Heart right ventricle (tissue), 16 donors: ENCODE results near the gene ZNF189. TPM values are rescaled to one million over a fixed set of nuclear protein-coding genes. Genes with fewer than 3 reads are reported as not detected.
A peak's percentile ranks its signal among the peaks of the same experiment; 100 is the strongest.

Source experiments
- ATAC-seq, 8 donors: fragments of 200-7000 bp; cut with Tn5 transposase; one replicate each; pipeline ENCODE4 v1.9.1; 2020; ENCODE audit warnings: mild to moderate bottlenecking in 8 of 8, moderate library complexity in 8 of 8, moderate number of reproducible peaks in 1 of 8
- DNase-seq, 2 donors: peaks; one replicate each; pipeline ENCODE4 v3.0.0-alpha.2; 2020
- H3K27ac ChIP-seq, 10 donors: fragments of 200-600 bp; sonication (generic) in 2 of 10; one replicate each; pipeline versions ENCODE4 v1.5.0 to v1.8.0; 2020 to 2022; ENCODE audit warnings: mild to moderate bottlenecking in 3 of 10
- H3K27me3 ChIP-seq, 7 donors: fragments of 200-600 bp; one replicate each; pipeline ENCODE4 v1.8.0; 2021 to 2022; ENCODE audit warnings: mild to moderate bottlenecking in 2 of 7
- H3K36me3 ChIP-seq, 9 donors: fragments of 200-600 bp; sonication (generic) in 1 of 9; one replicate each; pipeline versions ENCODE4 v1.5.0 to v1.8.0; 2020 to 2022; ENCODE audit warnings: mild to moderate bottlenecking in 2 of 9
- H3K4me1 ChIP-seq, 9 donors: fragments of 200-600 bp; sonication (generic) in 1 of 9; one replicate each; pipeline versions ENCODE4 v1.5.0 to v1.8.0; 2020 to 2022; ENCODE audit warnings: mild to moderate bottlenecking in 4 of 9
- H3K4me3 ChIP-seq, 10 donors: fragments of 200-600 bp; sonication (generic) in 2 of 10; one replicate each; pipeline versions ENCODE4 v1.5.0 to v1.8.0; 2020 to 2022; ENCODE audit warnings: mild to moderate bottlenecking in 7 of 10, moderate library complexity in 2 of 10
- H3K9me3 ChIP-seq, 11 donors: fragments of 200-600 bp in 10 of 11; sonication (generic) in 2 of 11; one replicate each; pipeline versions ENCODE4 v1.5.0 to v1.8.0; 2013 to 2022; ENCODE audit warnings: mild to moderate bottlenecking in 2 of 11, control low read depth in 1 of 11, moderate library complexity in 1 of 11
- CTCF ChIP-seq, 9 donors: fragments of 200-600 bp; sonication (generic) in 2 of 9; IDR thresholded peaks; one replicate each; pipeline versions ENCODE4 v1.5.0 to v1.8.0; 2021 to 2022; ENCODE audit warnings: antibody characterized with exemption in 9 of 9, mild to moderate bottlenecking in 5 of 9, moderate library complexity in 1 of 9
- WGBS, 2 donors: extraction: QIAGEN DNeasy Blood & Tissue Kit; methylation state at CpG; one replicate each; pipeline ENCODE4 v1.1.7; 2013; ENCODE audit warnings: inconsistent platforms in 1 of 2; 5-methylcytosine and 5-hydroxymethylcytosine counted together
- intact Hi-C, 10 donors: fragments of 100-400 bp; cut with DNase I; formaldehyde crosslinking; loops; one replicate each; pipeline versions ENCODE4 v1.11.1 to v1.14.2; 2022
- long read RNA-seq, 3 donors: library from polyadenylated mRNA; unstranded; transcript quantifications; one replicate each; pipeline ENCODE4 v2.0.0, GENCODE V29; 2020 to 2021
- polyA plus RNA-seq, 2 donors: library from polyadenylated mRNA; stranded (reverse); fragments of 200-250 nt; gene quantifications; one replicate each; pipeline ENCODE4 v1.2.3, GENCODE V29; 2013
- total RNA-seq, 10 donors: library from RNA; stranded (reverse); fragmentation: NEBNext Ultra II Directional in 3 of 10; extraction: Animal tissue kit (Norgen Biotek cat#: 25700) in 3 of 10; gene quantifications; one replicate each; pipeline versions ENCODE4 v1.2.1 to v1.2.4, GENCODE V29; 2021 to 2023
- donor health status: Arrhythmogenic right ventricular cardiomyopathy.
- donor health status: ischemic (EF 13 %, LVEDD 7.1; RV severe dilation, severe dysfunction).
- donor health status: healthy with polysubstance abuse.
- donor health status: DM: no; HTN: yes; CAD: no.
- donor health status: DM: no; HTN: no; CAD: no.
- donor health status: ischemic (EF 25% LVEDD 6.9; RV normal size, moderate dysfunction).
- donor health status: ischemic (EF 25% LVEDD 5.7; RV mildly dilated, moderate dysfunction).
- donor health status: healthy.
- donor health status: DM: yes; HTN: yes; CAD: no.
- donor health status: Ischemic cardiomyopathy.
- donor health status: ischemic (EF 35%, LVEDD 5.7; RV mildly dilated, moderate dysfunction).
- donor health status: nonischemic (EF 11% LVEDD 7.7; RV severe dilation, severe dysfunction).
- donor health status: DM: yes; HTN: yes; CAD: no.
- donor health status: PGD.
- donor health status: ischemic (EF 29% LVEDD 5.4; RV normal size, mild dysfunction).
- donor health status: nonischemic (EF 23%, LVEDD 6.1; RV moderate dilation, normal function).

ZNF189 gene
- total RNA-seq: 10 to 100 TPM; 16.3 to 28.0 (median 20.5) TPM
- 10 to 100 TPM; 10.9 to 16.6 TPM for polyA plus RNA-seq
- long read RNA-seq, donor 1, partial matches to known transcripts: 0 of 4 reads
- long read RNA-seq, donor 1, other reads (novel, unspliced or antisense): 1 of 4 reads
- long read RNA-seq, donor 2, partial matches to known transcripts: 0 of 2 reads
- long read RNA-seq, donor 2, other reads (novel, unspliced or antisense): 1 of 2 reads
- long read RNA-seq, donor 3, partial matches to known transcripts: 1 of 8 reads
- long read RNA-seq, donor 3, other reads (novel, unspliced or antisense): 6 of 8 reads

DNA sequence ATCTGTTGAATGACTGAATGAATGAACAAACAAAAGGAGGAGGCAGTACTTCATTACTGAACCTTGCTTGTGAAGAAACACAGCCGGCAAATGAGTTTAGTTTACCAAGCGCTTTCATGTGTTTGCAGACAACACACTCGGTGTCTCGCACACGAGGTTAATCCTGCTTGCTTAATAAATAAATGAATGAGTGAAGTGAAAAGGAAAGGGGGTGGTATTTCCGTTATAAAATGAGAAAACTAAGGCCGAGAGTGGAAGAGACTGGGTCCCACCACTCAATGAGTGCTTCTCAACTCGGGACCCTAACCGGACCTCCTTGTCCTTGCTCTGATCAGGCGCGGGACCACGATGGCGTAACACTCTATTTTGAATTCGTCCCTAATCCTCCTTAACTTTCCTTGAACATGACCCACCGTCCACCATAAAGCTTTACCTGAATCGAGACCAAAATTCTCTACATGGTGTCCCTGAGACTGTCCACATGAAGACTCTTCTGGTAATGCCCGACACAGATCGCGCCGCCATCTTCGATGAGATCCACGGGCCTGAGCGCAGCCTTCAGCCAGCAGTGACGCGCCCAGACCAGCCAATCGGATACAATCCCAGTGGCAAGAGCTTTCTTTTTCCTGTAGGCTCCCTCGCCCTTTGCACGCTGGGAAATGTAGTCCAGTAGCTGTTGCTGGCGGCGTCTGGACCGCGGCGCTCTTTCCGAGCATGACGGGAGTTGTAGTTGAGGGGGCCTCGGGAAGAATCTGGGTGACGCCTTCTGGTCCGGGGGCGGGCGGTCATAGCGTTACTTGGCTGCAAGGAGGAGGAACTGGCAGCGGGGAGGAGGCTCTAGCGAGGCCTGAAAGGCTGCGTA, at the start of gene ZNF189, which contains the start of gene MRPL50:
ZNF189 (plus strand) TSS at position 784 of the 862 bp plus-strand sequence. CDS start 306 bp downstream, outside the sequence.
MRPL50 (minus strand) TSS at position 551 of the 862 bp plus-strand sequence; CDS start at position 525, 26 bp downstream.
- Histone ChIP-seq H3K27ac (peak within 1 kb of the TSS; percentile 82 to 96 (median 90)), H3K27me3 (no peaks in the 10 kb centered on the region), H3K4me3 (peak within 1 kb of the TSS; percentile 61 to 77 (median 70)), H3K9me3 (peaks cover 0 to 25% (median 3%) of the 10 kb centered on the region in 11 donors), H3K36me3 (peaks cover 0 to 57% (median 32%) of the 10 kb centered on the region in 9 donors), H3K4me1 (peaks cover 0 to 62% (median 42%) of the 10 kb centered on the region in 9 donors)
- 0% methylated on average over 44 of the region's 44 CpGs for WGBS, 2 donors
- ATAC-seq (peak; percentile 97 to 99 (median 99)), DNase-seq (peak; percentile 94 to 100)
- TF ChIP-seq CTCF (IDR thresholded peaks at IDR 0.05): no peak
- intact Hi-C loops: loop anchor here in 8 of 10 donors (1.0 to 10.0 kb wide), 8 partner anchors 44 to 971 kb away; partner anchors contain the start of genes RNF20 (in 7 of the 8) and MSANTD3 (in 1 of the 8)

DNA sequence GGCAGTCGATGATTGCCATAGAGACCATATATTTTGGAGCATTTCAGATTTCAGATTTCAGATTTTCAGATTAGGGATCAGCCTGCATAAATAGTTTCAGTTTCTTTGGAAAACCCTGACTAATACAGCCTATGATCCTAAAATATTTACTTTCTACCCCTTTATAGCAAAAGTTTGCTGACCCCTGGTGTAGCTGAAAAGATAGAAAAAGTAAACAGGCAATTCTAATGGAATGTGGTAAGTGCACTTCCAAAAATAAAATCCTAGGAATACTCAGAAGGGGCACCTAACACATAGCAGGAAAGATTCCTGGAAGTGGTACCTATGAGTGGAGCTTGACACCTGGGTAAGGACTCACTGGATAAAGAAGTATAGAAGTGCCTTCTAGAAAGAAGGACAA, 48.4 kb upstream of the ZNF189 start:
- no peaks in the 10 kb centered on the region for H3K36me3 ChIP-seq
- no peak for DNase-seq
- no peak for TF ChIP-seq CTCF (IDR thresholded peaks at IDR 0.05)
- no peak overlapping the region for H3K4me3 ChIP-seq
- H3K4me1 ChIP-seq: no peaks in the 10 kb centered on the region
- intact Hi-C loops: no loop called here
- H3K27ac ChIP-seq: no peak overlapping the region
- peaks cover 0 to 20% (median 4%) of the 10 kb centered on the region in 7 donors for H3K27me3 ChIP-seq
- no peaks in the 10 kb centered on the region for H3K9me3 ChIP-seq
- no peak for ATAC-seq
- WGBS, 2 donors: 73 to 84% methylated on average over 1 of the region's 1 CpG

DNA sequence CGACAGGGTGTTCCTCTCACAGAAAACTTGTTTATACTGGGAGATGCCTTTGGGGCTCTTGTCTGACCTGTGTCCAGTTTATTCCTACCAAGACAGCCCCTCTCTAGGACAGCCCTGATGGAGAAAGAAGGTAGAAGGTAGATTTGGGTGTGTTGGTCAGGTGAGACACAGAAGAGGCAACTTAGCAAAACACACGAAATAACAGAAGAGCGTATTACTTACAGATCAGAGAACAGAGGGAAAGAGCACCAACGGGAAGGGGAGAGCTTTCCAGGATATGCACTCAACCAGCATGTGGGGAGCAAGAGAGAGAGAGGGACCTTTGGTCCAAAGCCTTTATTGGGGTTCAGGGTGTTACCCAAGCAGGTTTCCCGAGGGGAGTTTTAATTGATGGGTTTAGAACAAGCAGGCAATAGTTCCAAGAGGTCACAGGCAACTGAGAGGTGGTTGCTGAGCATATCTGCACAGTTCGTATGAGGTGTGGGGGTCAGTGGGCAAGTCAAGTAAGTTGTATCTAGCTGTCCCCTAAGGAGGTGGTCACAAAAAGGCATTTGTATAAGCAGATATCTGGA, 45.7 kb upstream of the ZNF189 start:
- Histone ChIP-seq H3K27me3 (peaks cover 0 to 9% (median 3%) of the 10 kb centered on the region in 7 donors), H3K9me3 (no peaks in the 10 kb centered on the region), H3K36me3 (no peaks in the 10 kb centered on the region), H3K4me1 (no peaks in the 10 kb centered on the region), H3K27ac (no peak overlapping the region), H3K4me3 (no peak overlapping the region)
- TF ChIP-seq CTCF (IDR thresholded peaks at IDR 0.05): no peak
- 80 to 86% methylated on average over 6 of the region's 6 CpGs for WGBS, 2 donors
- DNase-seq (no peak), ATAC-seq (no peak)
- intact Hi-C loops: no loop called here

DNA sequence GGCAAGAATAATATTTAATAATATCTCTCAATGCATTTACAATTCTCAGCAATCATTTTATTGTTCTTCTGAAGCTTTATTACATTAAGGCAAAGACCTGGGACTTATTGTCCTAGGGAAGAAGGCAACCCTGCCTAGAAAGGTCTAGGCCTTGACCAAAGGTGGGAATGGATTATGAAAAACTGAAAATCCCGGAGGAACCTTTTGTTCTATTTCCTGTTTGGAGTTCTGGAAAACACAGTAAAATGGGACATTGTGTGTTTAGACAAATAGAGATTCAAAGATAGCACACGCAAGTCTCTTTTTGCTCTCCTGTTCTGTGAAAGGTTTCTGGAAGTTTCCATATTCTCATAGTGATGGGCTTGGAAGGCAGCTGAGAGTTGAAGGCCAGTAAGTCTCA, 45.0 kb upstream of the ZNF189 start:
- no peaks in the 10 kb centered on the region for H3K4me1 ChIP-seq
- H3K36me3 ChIP-seq: no peaks in the 10 kb centered on the region
- TF ChIP-seq CTCF (IDR thresholded peaks at IDR 0.05): no peak
- intact Hi-C loops: no loop called here
- no peak overlapping the region for H3K4me3 ChIP-seq
- H3K9me3 ChIP-seq: no peaks in the 10 kb centered on the region
- no peak overlapping the region for H3K27ac ChIP-seq
- ATAC-seq (no peak), DNase-seq (no peak)
- peaks cover 0 to 6% (median 0%) of the 10 kb centered on the region in 7 donors for H3K27me3 ChIP-seq
- 72 to 81% methylated on average over 2 of the region's 2 CpGs for WGBS, 2 donors
